Measurements from ENCODE around the gene ZBTB7B.

ZBTB7B gene

DNA sequence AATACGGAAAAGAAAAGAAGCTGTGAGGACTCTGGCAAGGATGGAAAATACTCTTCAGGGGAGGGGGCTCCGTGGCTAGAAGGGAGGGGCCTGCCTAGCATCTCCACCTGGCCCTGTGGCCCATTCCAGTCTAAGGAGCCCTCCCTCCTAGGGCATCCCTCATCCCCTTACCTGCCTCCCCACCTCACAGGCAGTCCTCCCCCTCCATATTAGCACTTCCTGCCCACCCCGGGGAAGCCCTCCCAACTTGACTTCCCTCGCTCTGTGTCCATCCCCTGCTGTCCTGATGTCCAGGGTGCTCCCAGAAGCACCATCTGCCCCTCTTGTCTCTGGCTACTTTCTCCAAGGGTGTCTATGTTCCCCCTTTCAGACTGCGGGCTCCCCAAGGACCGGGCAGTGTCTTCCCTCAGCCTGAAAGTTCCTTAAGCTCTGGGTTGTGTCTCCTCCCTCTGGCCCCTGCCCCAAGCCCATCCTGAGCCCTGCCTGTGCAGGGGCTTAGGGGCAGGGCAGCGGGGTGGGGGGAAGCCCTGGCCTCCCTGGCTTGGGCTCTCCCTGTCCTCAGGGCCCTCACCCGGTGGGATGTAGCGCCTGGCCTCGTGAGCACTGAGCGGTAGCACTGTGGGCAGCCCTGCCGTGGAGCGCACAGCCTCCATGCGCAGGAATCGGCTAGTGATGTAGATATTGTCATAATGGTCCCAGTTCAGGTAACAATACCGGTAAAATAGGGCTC is 27.1 kb downstream of the ZBTB7B start:
- TF ChIP-seq, protein P1, sequence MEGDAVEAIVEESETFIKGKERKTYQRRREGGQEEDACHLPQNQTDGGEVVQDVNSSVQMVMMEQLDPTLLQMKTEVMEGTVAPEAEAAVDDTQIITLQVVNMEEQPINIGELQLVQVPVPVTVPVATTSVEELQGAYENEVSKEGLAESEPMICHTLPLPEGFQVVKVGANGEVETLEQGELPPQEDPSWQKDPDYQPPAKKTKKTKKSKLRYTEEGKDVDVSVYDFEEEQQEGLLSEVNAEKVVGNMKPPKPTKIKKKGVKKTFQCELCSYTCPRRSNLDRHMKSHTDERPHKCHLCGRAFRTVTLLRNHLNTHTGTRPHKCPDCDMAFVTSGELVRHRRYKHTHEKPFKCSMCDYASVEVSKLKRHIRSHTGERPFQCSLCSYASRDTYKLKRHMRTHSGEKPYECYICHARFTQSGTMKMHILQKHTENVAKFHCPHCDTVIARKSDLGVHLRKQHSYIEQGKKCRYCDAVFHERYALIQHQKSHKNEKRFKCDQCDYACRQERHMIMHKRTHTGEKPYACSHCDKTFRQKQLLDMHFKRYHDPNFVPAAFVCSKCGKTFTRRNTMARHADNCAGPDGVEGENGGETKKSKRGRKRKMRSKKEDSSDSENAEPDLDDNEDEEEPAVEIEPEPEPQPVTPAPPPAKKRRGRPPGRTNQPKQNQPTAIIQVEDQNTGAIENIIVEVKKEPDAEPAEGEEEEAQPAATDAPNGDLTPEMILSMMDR (IDR thresholded peaks at IDR 0.05; ENCODE audit: low read depth, low read length, missing control alignments): no peak
- no peak overlapping the region for H3K4me3 ChIP-seq (ENCODE audit: low read depth, low read length)
- no peak for DNase-seq (ENCODE audit: low read depth)
- in situ Hi-C loops (cut with HindIII; ENCODE audit: low sequenced_read_pairs): no loop called here

DNA sequence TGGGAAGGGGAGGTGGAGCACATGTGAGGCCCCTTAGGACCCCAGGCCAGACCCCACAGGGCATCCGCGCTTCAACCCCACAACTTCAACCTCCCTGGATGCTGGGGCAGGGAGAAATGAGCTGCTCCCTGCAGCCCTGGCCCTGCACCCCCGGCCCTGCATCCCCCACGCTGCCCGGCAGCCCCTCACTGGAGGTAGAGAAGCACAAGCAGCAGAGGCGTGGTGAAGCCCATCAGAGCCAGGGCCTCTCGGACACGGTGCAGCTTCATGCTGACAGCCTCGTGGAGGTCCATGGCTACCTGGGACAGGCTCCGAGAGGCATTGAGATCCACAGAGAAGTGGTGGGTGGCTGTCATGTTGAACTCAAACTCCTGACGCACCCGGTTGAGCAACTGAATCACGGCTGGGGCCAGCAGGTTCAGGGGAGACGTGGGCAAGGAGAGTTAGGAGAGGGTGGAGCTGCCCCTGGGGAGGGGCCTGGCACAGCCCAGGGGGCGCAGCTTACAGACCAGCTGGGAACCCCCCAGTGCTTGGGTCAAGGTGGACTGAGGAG is 27.7 kb downstream of the ZBTB7B start:
- H3K4me3 ChIP-seq (ENCODE audit: low read depth, low read length): no peak overlapping the region
- in situ Hi-C loops (cut with HindIII; ENCODE audit: low sequenced_read_pairs): no loop called here
- DNase-seq (ENCODE audit: low read depth): no peak
- TF ChIP-seq, protein P1 (IDR thresholded peaks at IDR 0.05; ENCODE audit: low read depth, low read length, missing control alignments): no peak

DNA sequence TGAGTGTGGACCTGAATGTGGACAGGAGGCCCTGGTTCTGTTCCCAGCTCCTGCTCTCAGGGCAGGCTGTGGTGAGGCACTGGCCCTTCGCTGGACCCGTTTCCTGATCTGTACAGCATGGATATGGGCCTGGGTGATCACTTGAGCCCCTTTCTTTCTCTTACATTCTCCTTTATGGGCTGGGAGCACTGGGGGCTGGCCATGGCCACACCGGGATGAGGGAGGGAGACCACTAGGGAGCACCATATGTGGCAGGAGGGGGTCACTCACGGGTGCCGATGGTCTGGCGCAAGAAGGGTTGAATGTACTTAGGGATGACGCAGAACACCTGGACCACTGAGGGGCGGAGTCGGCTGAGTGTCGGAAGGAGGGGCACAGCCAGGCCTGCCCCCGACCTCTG is 28.3 kb downstream of the ZBTB7B start:
- no peak overlapping the region for H3K4me3 ChIP-seq (ENCODE audit: low read depth, low read length)
- DNase-seq (ENCODE audit: low read depth): no peak
- TF ChIP-seq, protein P1 (IDR thresholded peaks at IDR 0.05; ENCODE audit: low read depth, low read length, missing control alignments): no peak
- in situ Hi-C loops (cut with HindIII; ENCODE audit: low sequenced_read_pairs): no loop called here

DNA sequence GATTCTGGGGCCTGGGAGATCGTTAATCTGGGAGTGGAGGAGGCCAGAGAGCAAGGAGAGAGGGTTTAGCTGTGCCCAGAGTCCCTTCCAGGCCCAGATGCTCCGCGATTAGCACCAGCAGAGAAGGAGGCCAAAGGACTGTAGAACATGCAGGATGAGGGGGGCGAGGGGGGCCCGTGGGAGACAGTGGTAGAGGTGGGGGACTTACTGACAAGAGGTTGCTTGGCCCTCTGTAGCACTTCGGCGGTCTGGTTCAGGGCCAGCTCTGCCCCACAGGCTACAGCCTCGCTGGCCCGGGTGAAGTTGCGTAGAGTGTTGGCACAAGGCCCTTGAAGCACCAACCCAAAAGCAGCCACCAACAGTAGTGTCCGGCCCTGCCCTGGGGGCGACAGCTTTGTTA is 30.3 kb downstream of the ZBTB7B start:
- H3K4me3 ChIP-seq (ENCODE audit: low read depth, low read length): no peak overlapping the region
- in situ Hi-C loops (cut with HindIII; ENCODE audit: low sequenced_read_pairs): no loop called here
- no peak for DNase-seq (ENCODE audit: low read depth)
- TF ChIP-seq, protein P1 (IDR thresholded peaks at IDR 0.05; ENCODE audit: low read depth, low read length, missing control alignments): no peak

DNA sequence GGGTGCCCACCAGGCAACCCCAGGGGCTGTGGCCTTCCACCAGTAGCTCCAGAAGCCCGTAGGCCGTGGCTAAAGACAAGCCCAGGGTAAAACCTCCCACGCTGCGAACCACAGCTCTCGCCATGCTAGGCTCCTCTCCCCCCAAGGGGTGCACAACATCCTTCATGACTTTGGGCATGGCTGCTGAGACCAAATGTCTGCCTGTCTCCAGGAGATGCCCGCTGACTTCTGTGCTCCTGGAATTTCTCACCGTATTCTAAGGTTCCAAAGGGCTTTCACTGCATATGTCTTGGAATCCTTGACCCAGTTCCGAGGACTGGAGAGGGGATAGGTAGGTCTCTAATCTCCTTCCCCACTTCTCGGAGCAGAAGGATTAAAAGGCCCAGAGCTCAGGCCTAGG is 30.9 kb downstream of the ZBTB7B start, which contains the start of the genes DCST1 and DCST2:
Gene DCST1, plus strand, starts transcription at position 301 of the 400 bp plus-strand sequence. CDS start 213 bp downstream, outside the sequence.
Gene DCST2, minus strand, starts transcription at position 258 of the 400 bp plus-strand sequence. Its CDS starts 80 bp downstream, at position 178.
- TF ChIP-seq, protein P1 (IDR thresholded peaks at IDR 0.05; ENCODE audit: low read depth, low read length, missing control alignments): no peak
- in situ Hi-C loops (cut with HindIII; ENCODE audit: low sequenced_read_pairs): no loop called here
- no peak within 1 kb of the TSS for H3K4me3 ChIP-seq (ENCODE audit: low read depth, low read length)
- no peak for DNase-seq (ENCODE audit: low read depth)

DNA sequence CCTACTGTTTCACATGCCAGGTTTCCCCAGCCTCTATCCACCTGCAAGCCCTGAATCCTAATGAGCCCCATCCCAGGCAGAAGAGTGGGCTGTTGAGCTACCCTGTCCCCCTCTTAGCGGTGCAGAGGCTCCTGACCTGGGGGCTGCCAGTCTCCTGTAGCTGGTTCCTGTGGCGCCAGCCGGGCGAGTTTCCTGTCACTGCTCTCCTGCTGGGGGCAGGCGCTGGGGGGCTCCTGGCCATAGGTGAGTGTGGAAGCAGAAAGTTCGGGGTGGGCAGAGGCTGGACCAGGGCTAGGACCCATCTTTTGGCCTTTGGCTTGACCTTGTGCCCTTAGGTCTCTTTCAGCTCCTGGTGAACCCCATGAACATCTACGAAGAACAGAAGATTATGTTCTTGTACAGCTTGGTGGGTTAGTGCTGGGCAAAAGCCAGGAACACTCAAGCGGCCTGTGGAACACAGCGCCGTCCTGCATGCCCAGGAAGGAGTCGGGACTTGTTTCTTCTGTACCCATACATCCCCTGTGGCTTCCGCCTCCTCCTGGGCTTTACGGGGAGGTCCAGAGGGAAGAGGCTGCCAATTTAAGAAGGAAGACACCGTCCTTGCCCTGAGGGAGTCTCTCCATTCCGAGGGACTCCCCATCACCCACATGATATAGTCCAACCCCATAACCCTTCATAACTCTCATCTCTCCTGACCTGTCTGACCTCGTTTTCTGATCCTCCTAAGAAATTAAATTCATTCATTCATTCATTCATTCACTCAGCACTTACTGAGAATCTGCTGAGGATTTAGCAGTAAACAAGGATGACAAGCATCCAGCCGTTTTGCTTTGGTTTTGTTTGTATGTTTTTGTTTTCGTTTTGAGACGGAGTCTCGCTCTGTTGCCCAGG is 32.0 kb downstream of the ZBTB7B start:
- DNase-seq (ENCODE audit: low read depth): no peak
- in situ Hi-C loops (cut with HindIII; ENCODE audit: low sequenced_read_pairs): no loop called here
- no peak overlapping the region for H3K4me3 ChIP-seq (ENCODE audit: low read depth, low read length)
- TF ChIP-seq, protein P1 (IDR thresholded peaks at IDR 0.05; ENCODE audit: low read depth, low read length, missing control alignments): no peak
